IMR-90 (cell line): Measurements from ENCODE around the gene LYRM7. TPM values are rescaled to one million over a fixed set of nuclear protein-coding genes. Genes with fewer than 3 reads are reported as not detected.

ENCODE experiments used
- ATAC-seq: fragments of 200-7000 bp; cut with Tn5 transposase; 2 replicates; pipeline ENCODE4 v1.9.1; 2020; ENCODE audit warnings: low read depth, mild to moderate bottlenecking, moderate library complexity
- BruUV-seq: library from RNA; stranded (reverse); fragments of 400-500 nt; replicated peaks from 2 replicates; lab custom pipeline; 2021; lab: Mats Ljungman, UMichigan
- CTCF ChIA-PET: fragments of 300-600 bp; formaldehyde crosslinking; extraction: SDS; loops from one replicate; lab custom pipeline; 2021; ENCODE audit warnings: antibody characterized with exemption; lab: Yijun Ruan, JAX
- POLR2A ChIA-PET: fragments of 300-600 bp; sonication (Branson Sonifier 250); formaldehyde crosslinking; loops from one replicate; lab custom pipeline; 2022; ENCODE audit warnings: antibody characterized with exemption; ENCODE audit not compliant: unreplicated experiment; lab: Charles Lee
- DNase-seq: peaks from one replicate; pipeline ENCODE4 v3.0.0; 2013
- H2AFZ ChIP-seq: replicated peaks from 2 replicates; pipeline ENCODE3; 2013; ENCODE audit warnings: low read length, mild to moderate bottlenecking; ENCODE audit not compliant: poor library complexity
- H2AK5ac ChIP-seq: 2 replicates; pipeline ENCODE4 v1.6.1; 2013; ENCODE audit warnings: low read depth, low read length, inconsistent platforms
- H2AK9ac ChIP-seq: replicated peaks from 2 replicates; pipeline ENCODE3; 2013; ENCODE audit warnings: mild to moderate bottlenecking, low read depth, low read length, moderate library complexity; ENCODE audit not compliant: poor library complexity
- H2BK120ac ChIP-seq: 2 replicates; pipeline ENCODE4 v1.6.1; 2013; ENCODE audit warnings: low read depth, low read length, inconsistent platforms
- H2BK15ac ChIP-seq: 3 replicates; pipeline ENCODE4 v1.6.1; 2013; ENCODE audit warnings: low read depth, low read length, inconsistent platforms
- H2BK20ac ChIP-seq: 2 replicates; pipeline ENCODE4 v1.6.1; 2013; ENCODE audit warnings: low read depth, mild to moderate bottlenecking, inconsistent platforms, low read length, moderate library complexity
- H2BK5ac ChIP-seq: 2 replicates; pipeline ENCODE4 v1.6.1; 2013; ENCODE audit warnings: mild to moderate bottlenecking, low read depth, low read length, inconsistent platforms; ENCODE audit not compliant: poor library complexity, severe bottlenecking
- H3K14ac ChIP-seq: replicated peaks from 2 replicates; pipeline ENCODE4 v1.6.1; 2013; ENCODE audit warnings: low read depth, low read length, inconsistent platforms
- H3K18ac ChIP-seq: 2 replicates; pipeline ENCODE4 v1.6.1; 2013; ENCODE audit warnings: low read depth, low read length, control low read depth
- H3K23ac ChIP-seq: 2 replicates; pipeline ENCODE4 v1.6.1; 2013; ENCODE audit warnings: low read depth, low read length, inconsistent platforms
- H3K27ac ChIP-seq: 2 replicates; pipeline ENCODE4 v1.5.1; 2013; ENCODE audit warnings: mild to moderate bottlenecking, control low read depth, low read length; ENCODE audit not compliant: insufficient read depth
- H3K27me3 ChIP-seq: 2 replicates; pipeline ENCODE4 v1.6.1; 2013; ENCODE audit warnings: low read length; ENCODE audit not compliant: control insufficient read depth, insufficient read depth
- H3K36me3 ChIP-seq: 2 replicates; pipeline ENCODE4 v1.6.1; 2013; ENCODE audit warnings: low read length, mixed read lengths; ENCODE audit not compliant: control insufficient read depth, insufficient read depth
- H3K4ac ChIP-seq: 2 replicates; pipeline ENCODE4 v1.6.1; 2013; ENCODE audit warnings: low read depth, low read length, inconsistent platforms
- H3K4me1 ChIP-seq: 2 replicates; pipeline ENCODE4 v1.6.1; 2013; ENCODE audit warnings: low read length, mixed read lengths; ENCODE audit not compliant: control insufficient read depth, insufficient read depth
- H3K4me2 ChIP-seq: 2 replicates; pipeline ENCODE4 v1.6.1; 2013; ENCODE audit warnings: low read depth, mild to moderate bottlenecking, control low read depth, low read length, moderate library complexity
- H3K4me3 ChIP-seq: 2 replicates; pipeline ENCODE4 v1.5.1; 2013; ENCODE audit warnings: low read depth, mild to moderate bottlenecking, control low read depth, low read length, moderate library complexity; ENCODE audit not compliant: insufficient read depth
- H3K56ac ChIP-seq: 2 replicates; pipeline ENCODE4 v1.6.1; 2013; ENCODE audit warnings: low read length, inconsistent platforms; ENCODE audit not compliant: insufficient read depth; ENCODE audit errors: extremely low read depth
- H3K79me1 ChIP-seq, 2 experiments: 2 replicates each; pipeline ENCODE4 v1.6.1; 2013; ENCODE audit warnings: low read length in 2 of 2, inconsistent platforms in 1 of 2, low read depth in 1 of 2
- H3K9ac ChIP-seq: 2 replicates; pipeline ENCODE4 v1.6.1; 2013; ENCODE audit warnings: low read depth, low read length, control low read depth
- H3K9me1 ChIP-seq: 2 replicates; pipeline ENCODE4 v1.6.1; 2013; ENCODE audit warnings: low read length, inconsistent platforms; ENCODE audit not compliant: insufficient read depth
- H3K9me3 ChIP-seq: 2 replicates; pipeline ENCODE4 v1.6.1; 2013; ENCODE audit warnings: low read length; ENCODE audit not compliant: control insufficient read depth, insufficient read depth
- H4K20me1 ChIP-seq: 2 replicates; pipeline ENCODE4 v1.6.1; 2013; ENCODE audit warnings: low read length, inconsistent platforms; ENCODE audit not compliant: insufficient read depth
- H4K5ac ChIP-seq: 2 replicates; pipeline ENCODE4 v1.6.1; 2013; ENCODE audit warnings: mild to moderate bottlenecking, low read depth, low read length, control low read depth
- H4K8ac ChIP-seq, 2 experiments: 2 replicates each; pipeline ENCODE4 v1.6.1; 2013; ENCODE audit warnings: low read depth in 2 of 2, low read length in 2 of 2, control low read depth in 1 of 2, inconsistent platforms in 1 of 2
- H4K91ac ChIP-seq: 2 replicates; pipeline ENCODE4 v1.6.1; 2013; ENCODE audit warnings: low read depth, low read length, inconsistent platforms; ENCODE audit not compliant: insufficient read depth
- CHD1 ChIP-seq: IDR thresholded peaks from 2 replicates; pipeline ENCODE4 v1.6.1; 2012; ENCODE audit warnings: low read depth, low read length, improper control_type of control experiment
- CTCF ChIP-seq: conservative IDR thresholded peaks from 2 replicates; pipeline ENCODE4 v1.5.1; 2012; ENCODE audit warnings: mild to moderate bottlenecking, low read depth, low read length, improper control_type of control experiment
- ELK1 ChIP-seq: fragments of 150-350 bp; IDR thresholded peaks from 2 replicates; pipeline ENCODE4 v1.6.1; 2016; ENCODE audit warnings: low read depth, mild to moderate bottlenecking, low read length, moderate library complexity, borderline replicate concordance
- NFE2L2 ChIP-seq: fragments of 150-350 bp; IDR thresholded peaks from 2 replicates; pipeline ENCODE4 v1.6.1; 2016; ENCODE audit warnings: low read depth, mild to moderate bottlenecking, low read length
- POLR2A ChIP-seq: IDR thresholded peaks from 2 replicates; pipeline ENCODE4 v1.6.1; 2012; ENCODE audit warnings: mild to moderate bottlenecking, low read depth, low read length
- RCOR1 ChIP-seq: IDR thresholded peaks from 2 replicates; pipeline ENCODE4 v1.6.1; 2012; ENCODE audit warnings: mild to moderate bottlenecking, low read length, improper control_type of control experiment; ENCODE audit not compliant: insufficient replicate concordance
- RFX5 ChIP-seq: IDR thresholded peaks from 2 replicates; pipeline ENCODE4 v1.8.0; 2012; ENCODE audit warnings: low read depth, mild to moderate bottlenecking, low read length, moderate library complexity
- SMC3 ChIP-seq: fragments of 150-350 bp; IDR thresholded peaks from 2 replicates; pipeline ENCODE4 v1.6.1; 2016; ENCODE audit warnings: low read depth, mild to moderate bottlenecking, antibody characterized with exemption, low read length, moderate library complexity
- USF2 ChIP-seq: fragments of 150-350 bp; IDR thresholded peaks from 2 replicates; pipeline ENCODE4 v1.6.1; 2017; ENCODE audit warnings: mild to moderate bottlenecking, antibody characterized with exemption, low read length, low read depth
- WGBS, 2 experiments: methylation state at CpG; one replicate each; pipeline versions ENCODE4 v1.1.5 to v1.1.7; 2013; ENCODE audit warnings: missing lambda C conversion rate in 2 of 2; ENCODE audit not compliant: insufficient read length in 1 of 2; ENCODE audit errors: extremely low coverage in 2 of 2; 5-methylcytosine and 5-hydroxymethylcytosine counted together
- dilution Hi-C: fragments of 300-500 bp; cut with HindIII; formaldehyde crosslinking; loops from one replicate; pipeline ENCODE4 v1.14.3; 2018; ENCODE audit warnings: low sequenced_read_pairs; ENCODE audit not compliant: unreplicated experiment
- in situ Hi-C: fragments of 300-500 bp; cut with MboI; formaldehyde crosslinking; loops from 3 replicates; pipeline ENCODE4 v1.14.3; 2019; ENCODE audit warnings: low sequenced_read_pairs, inconsistent platforms, mixed read lengths
- intact Hi-C: fragments of 100-400 bp; cut with micrococcal nuclease; formaldehyde crosslinking; loops from 2 replicates; pipeline ENCODE4 v1.10.0; 2022
- polyA plus RNA-seq, 3 experiments: library from polyadenylated mRNA; depleted of rRNA; stranded (reverse); fragments of >200 nt; gene quantifications; 2 replicates each; pipeline ENCODE4 v1.2.3, GENCODE V29; 2012; ENCODE audit warnings: low replicate concordance in 1 of 3
- total RNA-seq: library from RNA; depleted of rRNA; stranded (reverse); fragments of >200 nt; gene quantifications from 2 replicates; pipeline ENCODE4 v1.2.3, GENCODE V29; 2012

Gene LYRM7
- total and polyA plus RNA-seq, 2 of the 4 experiments (the other 2 are of a cell fraction), result 2.5 to 3.4 TPM

GRCh38 chr5:131230406-131230805, 59.7 kb downstream of the LYRM7 start:
- H3K4me2 ChIP-seq, result no peak overlapping the region
- H3K18ac ChIP-seq, result no peak overlapping the region
- no peak overlapping the region for H2AFZ ChIP-seq
- no peak overlapping the region for H4K5ac ChIP-seq
- H3K23ac ChIP-seq, result no peak overlapping the region
- H2BK20ac ChIP-seq, result no peak overlapping the region
- in situ Hi-C loops, result no loop called here
- ChIA-PET CTCF (interaction anchor here (0.6 kb wide), 1 partner anchor 35 kb away, joined by 3 read pairs; no protein-coding TSS in a partner anchor), POLR2A (interaction anchor here (0.5 kb wide), 1 partner anchor 41 kb away, joined by 3 read pairs; no protein-coding TSS in a partner anchor)
- intact Hi-C loops, result no loop called here
- no peak overlapping the region for H2AK5ac ChIP-seq
- dilution Hi-C loops, result no loop called here
- no peaks in the 10 kb centered on the region for H3K79me1 ChIP-seq
- no peak overlapping the region for H3K9ac ChIP-seq
- no CpG with 5 or more reads among the region's 5 CpGs for WGBS, 2 experiments
- no TSS peak for BruUV-seq
- no peak overlapping the region for H4K91ac ChIP-seq
- no peak overlapping the region for H4K8ac ChIP-seq
- no peak overlapping the region for H3K4me3 ChIP-seq
- no peaks in the 10 kb centered on the region for H3K9me1 ChIP-seq
- no peak overlapping the region for H2BK5ac ChIP-seq
- no peaks in the 10 kb centered on the region for H3K27me3 ChIP-seq
- H3K14ac ChIP-seq, result no peak overlapping the region
- no peaks in the 10 kb centered on the region for H3K4me1 ChIP-seq
- DNase-seq (no peak), ATAC-seq (no peak)
- TF ChIP-seq POLR2A, result no peak
- no peak for TF ChIP-seq CHD1
- TF ChIP-seq ELK1, result no peak
- no peak for TF ChIP-seq USF2
- no peak for TF ChIP-seq NFE2L2
- TF ChIP-seq RFX5, result no peak
- no peak for TF ChIP-seq RCOR1
- no peak for TF ChIP-seq SMC3
- TF ChIP-seq CTCF, result no peak
- H3K4ac ChIP-seq, result no peak overlapping the region
- H4K20me1 ChIP-seq, result no peaks in the 10 kb centered on the region
- H2BK120ac ChIP-seq, result no peak overlapping the region
- no peak overlapping the region for H2BK15ac ChIP-seq
- no peaks in the 10 kb centered on the region for H3K9me3 ChIP-seq
- H3K36me3 ChIP-seq, result no peaks in the 10 kb centered on the region
- no peak overlapping the region for H3K27ac ChIP-seq
- no peak overlapping the region for H2AK9ac ChIP-seq
- no peak overlapping the region for H3K56ac ChIP-seq
